ENCODE measurements around the gene GUCD1.
"Not testable (repeated sequence)": the region's sequence is repeated elsewhere in the genome, so short reads cannot be mapped to it uniquely, and the experiment has no call there.

- TF ChIP-seq CTCF, POLR2AphosphoS5 (IDR thresholded peaks at IDR 0.05): not testable (repeated sequence)
Measured at GRCh38 chr22:24597076-24597475, 42.1 kb upstream of the GUCD1 start.
